ENCODE data around the gene SF3A1.
"Not testable (repeated sequence)": the region's sequence is repeated elsewhere in the genome, so short reads cannot be mapped to it uniquely, and the experiment has no call there.

SF3A1 gene, protein sequence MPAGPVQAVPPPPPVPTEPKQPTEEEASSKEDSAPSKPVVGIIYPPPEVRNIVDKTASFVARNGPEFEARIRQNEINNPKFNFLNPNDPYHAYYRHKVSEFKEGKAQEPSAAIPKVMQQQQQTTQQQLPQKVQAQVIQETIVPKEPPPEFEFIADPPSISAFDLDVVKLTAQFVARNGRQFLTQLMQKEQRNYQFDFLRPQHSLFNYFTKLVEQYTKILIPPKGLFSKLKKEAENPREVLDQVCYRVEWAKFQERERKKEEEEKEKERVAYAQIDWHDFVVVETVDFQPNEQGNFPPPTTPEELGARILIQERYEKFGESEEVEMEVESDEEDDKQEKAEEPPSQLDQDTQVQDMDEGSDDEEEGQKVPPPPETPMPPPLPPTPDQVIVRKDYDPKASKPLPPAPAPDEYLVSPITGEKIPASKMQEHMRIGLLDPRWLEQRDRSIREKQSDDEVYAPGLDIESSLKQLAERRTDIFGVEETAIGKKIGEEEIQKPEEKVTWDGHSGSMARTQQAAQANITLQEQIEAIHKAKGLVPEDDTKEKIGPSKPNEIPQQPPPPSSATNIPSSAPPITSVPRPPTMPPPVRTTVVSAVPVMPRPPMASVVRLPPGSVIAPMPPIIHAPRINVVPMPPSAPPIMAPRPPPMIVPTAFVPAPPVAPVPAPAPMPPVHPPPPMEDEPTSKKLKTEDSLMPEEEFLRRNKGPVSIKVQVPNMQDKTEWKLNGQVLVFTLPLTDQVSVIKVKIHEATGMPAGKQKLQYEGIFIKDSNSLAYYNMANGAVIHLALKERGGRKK

DNA sequence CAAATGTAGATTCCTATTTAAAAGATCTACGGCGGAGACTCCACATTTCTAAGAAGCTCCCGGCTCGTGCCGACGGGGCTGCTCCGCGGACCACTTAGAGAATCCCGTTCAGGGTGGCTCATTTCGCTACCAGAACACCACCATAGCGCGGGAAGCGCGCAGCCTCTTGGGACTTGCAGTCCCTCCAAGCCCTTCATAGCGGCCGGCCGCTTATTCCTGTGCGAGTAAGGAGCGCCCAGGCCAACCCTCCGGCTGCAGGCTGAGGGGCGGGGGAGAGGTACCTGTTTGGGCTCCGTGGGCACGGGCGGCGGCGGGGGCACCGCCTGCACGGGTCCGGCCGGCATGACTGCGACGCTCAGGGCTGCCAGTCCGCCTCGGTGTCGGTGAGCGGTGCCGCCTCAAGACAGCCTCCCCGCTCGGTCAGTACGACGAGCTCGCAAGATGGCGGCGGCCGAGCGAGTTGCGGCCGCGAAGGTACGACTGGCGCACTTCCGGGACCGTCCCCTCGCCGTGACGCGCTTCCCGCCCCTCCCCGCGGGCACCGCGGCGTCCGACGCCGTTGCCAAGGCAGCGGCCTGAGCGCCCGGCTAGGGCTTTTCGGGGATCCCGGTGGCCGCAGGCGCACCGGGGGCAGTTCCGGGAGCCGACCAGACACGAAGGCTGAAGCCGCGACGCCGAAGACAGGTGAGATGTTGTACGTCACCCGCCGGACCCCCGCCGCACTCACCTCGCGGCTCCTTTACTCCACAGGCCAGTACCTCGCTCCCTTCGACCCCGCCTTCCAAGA, at the start of gene SF3A1, which contains the start of gene CCDC157:
Gene SF3A1 (minus strand): TSS at position 446 of the 787 bp plus-strand sequence. CDS start 102 bp downstream, at position 344.
Gene CCDC157 (plus strand): TSS at position 559 of the 787 bp plus-strand sequence. CDS start 8,994 bp downstream, outside the sequence.
- H3K9me3 Mint-ChIP-seq (ENCODE audit: low read depth): no peaks in the 10 kb centered on the region
- peak within 1 kb of the TSS; percentile 94 for H3K27ac Mint-ChIP-seq
- H3K4me1 Mint-ChIP-seq (ENCODE audit: low read depth): peaks cover 52% of the 10 kb centered on the region
- no peaks in the 10 kb centered on the region for H3K27me3 Mint-ChIP-seq
- H3K36me3 Mint-ChIP-seq: peaks cover 7% of the 10 kb centered on the region
- peak within 1 kb of the TSS; percentile 98 for H3K4me3 Mint-ChIP-seq

DNA sequence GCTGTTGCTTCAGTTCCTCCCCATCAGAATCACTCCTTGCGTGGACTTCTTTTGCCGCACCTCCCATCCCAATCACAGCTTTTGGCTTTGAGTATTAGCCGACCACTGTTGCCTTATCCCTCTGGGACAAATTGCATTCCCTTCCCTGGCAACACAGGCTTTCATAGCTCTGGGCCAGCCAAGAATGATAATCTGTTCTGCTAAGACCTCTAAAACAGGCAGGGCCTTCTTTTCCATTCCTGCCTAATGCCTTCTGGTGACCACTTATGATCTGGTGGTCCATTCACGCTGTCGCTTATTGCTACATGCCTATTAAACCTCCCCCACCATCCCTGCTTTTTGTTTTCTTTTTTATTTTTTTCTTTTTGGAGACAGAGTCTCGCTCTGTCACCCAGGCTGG, 49.7 kb upstream of the SF3A1 start:
- Mint-ChIP-seq H3K36me3 (peaks cover 2% of the 10 kb centered on the region), H3K27me3 (no peaks in the 10 kb centered on the region), H3K4me1 (ENCODE audit: low read depth) (peaks cover 6% of the 10 kb centered on the region), H3K4me3 (no peak overlapping the region), H3K27ac (no peak overlapping the region), H3K9me3 (ENCODE audit: low read depth) (no peaks in the 10 kb centered on the region)

DNA sequence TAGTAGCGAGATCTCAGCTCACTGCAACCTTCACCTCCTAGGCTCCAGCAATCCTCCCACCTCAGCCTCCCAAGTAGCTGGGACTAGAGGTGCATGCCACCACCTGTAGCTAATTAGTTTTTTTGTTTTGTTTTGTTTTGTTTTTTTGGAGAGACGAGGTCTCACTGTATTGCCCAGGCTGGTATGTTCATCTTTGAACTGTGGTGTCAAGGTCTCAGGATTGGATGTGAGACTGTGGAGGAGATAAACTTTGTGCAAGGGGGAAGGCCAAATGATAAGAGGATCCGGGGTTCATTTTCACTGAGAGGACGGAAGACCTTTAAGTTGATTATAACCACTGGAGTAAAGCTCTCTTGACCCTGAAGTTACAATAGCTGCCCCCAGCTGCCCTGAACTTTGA, 49.0 kb upstream of the SF3A1 start:
- H3K27me3 Mint-ChIP-seq: no peaks in the 10 kb centered on the region
- peaks cover 2% of the 10 kb centered on the region for H3K36me3 Mint-ChIP-seq
- no peak overlapping the region for H3K27ac Mint-ChIP-seq
- H3K4me1 Mint-ChIP-seq (ENCODE audit: low read depth): no peaks in the 10 kb centered on the region
- H3K9me3 Mint-ChIP-seq (ENCODE audit: low read depth): no peaks in the 10 kb centered on the region
- no peak overlapping the region for H3K4me3 Mint-ChIP-seq

DNA sequence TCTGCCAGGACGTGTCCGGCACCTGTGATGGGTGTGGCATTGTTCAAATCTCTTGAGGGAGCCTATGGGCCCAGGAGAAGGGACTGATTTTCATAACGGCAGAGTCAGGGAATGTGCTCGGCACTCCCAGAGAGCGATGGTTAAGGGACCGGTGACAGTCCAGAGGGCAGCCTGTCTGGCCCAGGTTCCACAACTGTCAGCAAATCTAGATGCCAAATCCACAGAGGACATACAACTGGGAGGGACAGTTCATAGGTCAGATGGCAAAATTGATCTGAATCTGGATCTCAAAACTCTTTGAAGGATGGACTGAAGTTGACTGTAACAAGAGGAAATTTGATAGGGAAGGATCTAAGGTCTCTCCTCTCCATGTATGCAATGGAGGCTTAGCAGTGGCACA, 47.6 kb upstream of the SF3A1 start:
- H3K27ac Mint-ChIP-seq: no peak overlapping the region
- H3K9me3 Mint-ChIP-seq (ENCODE audit: low read depth): no peaks in the 10 kb centered on the region
- no peak overlapping the region for H3K4me3 Mint-ChIP-seq
- H3K36me3 Mint-ChIP-seq: peaks cover 2% of the 10 kb centered on the region
- H3K4me1 Mint-ChIP-seq (ENCODE audit: low read depth): peaks cover 1% of the 10 kb centered on the region
- no peaks in the 10 kb centered on the region for H3K27me3 Mint-ChIP-seq

DNA sequence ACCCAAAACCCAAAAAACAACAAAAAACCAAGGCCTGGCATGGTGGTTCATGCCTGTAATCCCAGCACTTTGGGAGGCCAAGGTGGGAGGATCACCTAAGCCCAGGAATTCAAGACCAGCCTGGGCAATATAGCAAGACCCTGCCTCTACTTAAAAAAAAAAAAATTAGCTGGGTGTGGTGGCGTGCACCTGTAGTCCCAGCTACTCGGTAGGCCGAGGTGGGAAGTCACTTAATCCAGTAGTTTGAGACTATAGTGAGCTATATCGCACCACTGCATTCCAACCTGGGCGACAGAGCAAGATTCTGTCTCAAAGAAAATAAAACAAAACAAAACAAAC, 46.0 kb upstream of the SF3A1 start:
- H3K27ac Mint-ChIP-seq; H3K9me3 Mint-ChIP-seq (ENCODE audit: low read depth); H3K27me3 Mint-ChIP-seq; H3K4me3 Mint-ChIP-seq; H3K36me3 Mint-ChIP-seq: not testable (repeated sequence)
- H3K4me1 Mint-ChIP-seq (ENCODE audit: low read depth): peaks cover 15% of the 10 kb centered on the region

DNA sequence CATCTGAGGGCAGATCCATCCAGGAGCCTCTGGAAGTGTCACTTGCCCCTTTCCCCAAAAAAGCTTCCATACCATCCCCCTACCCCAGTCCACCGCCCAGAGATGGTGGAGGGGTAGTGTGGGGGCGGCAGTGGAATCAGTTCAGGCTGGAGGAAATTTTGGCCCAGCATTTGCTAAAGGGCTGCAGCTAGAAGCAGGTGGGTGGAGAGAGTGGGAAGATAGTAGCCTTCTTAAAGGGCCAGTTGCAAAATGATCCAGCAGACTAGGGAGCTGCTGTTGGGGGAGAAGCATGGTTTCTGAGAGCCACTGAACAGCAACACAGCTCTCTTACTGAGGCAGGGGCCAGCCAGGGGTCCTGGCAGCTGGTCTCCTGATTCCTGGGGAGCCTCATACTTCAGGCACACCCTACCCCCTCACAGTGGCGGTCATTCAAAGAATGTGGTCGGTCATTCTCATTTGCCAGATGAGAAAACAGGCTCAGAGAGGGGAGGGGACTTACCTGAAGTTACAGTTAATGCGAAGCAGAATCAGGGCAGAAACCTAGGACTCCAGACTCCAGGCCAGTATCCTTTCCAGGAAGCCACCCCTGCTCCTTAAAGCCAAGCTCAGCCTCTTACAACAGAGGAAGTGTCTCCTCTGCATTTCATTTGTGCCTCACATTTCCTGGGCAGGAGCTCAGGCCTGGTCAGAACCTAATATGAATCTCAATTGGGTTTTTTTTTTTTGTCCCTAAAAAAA, 45.5 kb upstream of the SF3A1 start:
- Mint-ChIP-seq H3K27ac (peak overlapping the region; percentile 46), H3K27me3 (no peaks in the 10 kb centered on the region), H3K9me3 (ENCODE audit: low read depth) (no peaks in the 10 kb centered on the region), H3K4me1 (ENCODE audit: low read depth) (peaks cover 19% of the 10 kb centered on the region), H3K4me3 (no peak overlapping the region), H3K36me3 (peaks cover 2% of the 10 kb centered on the region)

DNA sequence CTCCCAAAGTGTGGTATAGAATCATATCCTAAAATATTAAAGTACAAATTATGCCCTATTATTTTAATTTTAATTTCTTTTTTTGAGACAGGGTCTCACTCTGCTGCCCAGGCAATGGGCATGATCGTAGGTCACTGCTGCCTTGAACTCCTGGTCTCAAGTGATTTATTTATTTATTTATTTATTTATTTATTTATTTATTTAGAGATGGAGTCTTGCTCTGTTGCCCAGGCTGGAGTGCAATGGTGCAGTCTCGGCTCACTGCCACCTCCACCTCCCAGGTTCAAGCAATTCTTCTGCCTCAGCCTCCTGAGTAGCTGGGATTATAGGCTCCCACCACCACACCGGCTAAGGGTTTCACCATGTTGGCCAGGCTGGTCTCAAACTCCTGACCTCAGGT, 44.3 kb upstream of the SF3A1 start:
- not testable (repeated sequence) for H3K27me3 Mint-ChIP-seq; H3K27ac Mint-ChIP-seq; H3K36me3 Mint-ChIP-seq; H3K4me3 Mint-ChIP-seq; H3K9me3 Mint-ChIP-seq (ENCODE audit: low read depth)
- peaks cover 27% of the 10 kb centered on the region for H3K4me1 Mint-ChIP-seq (ENCODE audit: low read depth)

DNA sequence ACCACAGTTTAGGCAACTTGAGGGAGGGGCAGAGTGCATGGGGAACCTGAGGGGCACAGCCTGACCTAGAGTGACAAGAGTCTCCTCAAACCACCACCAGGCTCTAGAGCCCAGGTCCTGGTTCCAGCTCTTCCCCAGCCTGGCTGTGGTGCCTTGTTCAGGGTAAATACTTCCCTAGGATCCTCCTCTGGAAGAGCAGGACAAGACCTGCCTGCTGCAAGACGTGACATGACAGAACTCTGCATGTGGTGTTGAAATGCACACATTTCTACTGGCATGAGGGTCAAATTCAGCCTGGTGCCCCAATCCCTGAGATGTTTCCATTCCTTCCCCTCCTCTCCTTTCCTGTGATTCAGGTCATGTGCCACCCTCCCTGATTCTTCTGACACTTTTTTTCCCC, 43.5 kb upstream of the SF3A1 start:
- Mint-ChIP-seq H3K27me3 (no peaks in the 10 kb centered on the region), H3K4me1 (ENCODE audit: low read depth) (peaks cover 31% of the 10 kb centered on the region), H3K9me3 (ENCODE audit: low read depth) (no peaks in the 10 kb centered on the region), H3K36me3 (peaks cover 2% of the 10 kb centered on the region), H3K4me3 (no peak overlapping the region), H3K27ac (no peak overlapping the region)

DNA sequence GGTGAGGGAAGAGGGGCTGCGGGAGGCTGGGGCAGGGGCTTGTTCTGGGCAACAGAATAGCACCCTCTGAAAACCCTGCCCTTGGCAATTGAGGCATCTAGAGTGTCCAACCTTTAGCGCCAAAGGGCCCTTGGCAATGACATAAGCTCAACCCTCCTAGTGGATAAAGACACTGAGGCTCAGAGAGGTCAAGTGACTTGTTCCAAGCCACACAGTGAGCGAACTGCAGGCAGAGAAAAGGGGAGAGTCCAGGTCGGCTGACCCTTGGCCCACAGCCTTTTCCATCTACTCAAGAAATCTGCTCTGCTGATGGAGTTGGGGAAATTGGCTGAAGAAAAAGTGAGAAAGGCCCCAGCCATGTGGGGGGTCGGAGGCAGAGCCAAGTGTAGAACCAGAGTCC, 43.0 kb upstream of the SF3A1 start:
- Mint-ChIP-seq H3K4me3 (no peak overlapping the region), H3K9me3 (ENCODE audit: low read depth) (no peaks in the 10 kb centered on the region), H3K27ac (no peak overlapping the region), H3K36me3 (peaks cover 2% of the 10 kb centered on the region), H3K4me1 (ENCODE audit: low read depth) (peaks cover 32% of the 10 kb centered on the region), H3K27me3 (no peaks in the 10 kb centered on the region)

DNA sequence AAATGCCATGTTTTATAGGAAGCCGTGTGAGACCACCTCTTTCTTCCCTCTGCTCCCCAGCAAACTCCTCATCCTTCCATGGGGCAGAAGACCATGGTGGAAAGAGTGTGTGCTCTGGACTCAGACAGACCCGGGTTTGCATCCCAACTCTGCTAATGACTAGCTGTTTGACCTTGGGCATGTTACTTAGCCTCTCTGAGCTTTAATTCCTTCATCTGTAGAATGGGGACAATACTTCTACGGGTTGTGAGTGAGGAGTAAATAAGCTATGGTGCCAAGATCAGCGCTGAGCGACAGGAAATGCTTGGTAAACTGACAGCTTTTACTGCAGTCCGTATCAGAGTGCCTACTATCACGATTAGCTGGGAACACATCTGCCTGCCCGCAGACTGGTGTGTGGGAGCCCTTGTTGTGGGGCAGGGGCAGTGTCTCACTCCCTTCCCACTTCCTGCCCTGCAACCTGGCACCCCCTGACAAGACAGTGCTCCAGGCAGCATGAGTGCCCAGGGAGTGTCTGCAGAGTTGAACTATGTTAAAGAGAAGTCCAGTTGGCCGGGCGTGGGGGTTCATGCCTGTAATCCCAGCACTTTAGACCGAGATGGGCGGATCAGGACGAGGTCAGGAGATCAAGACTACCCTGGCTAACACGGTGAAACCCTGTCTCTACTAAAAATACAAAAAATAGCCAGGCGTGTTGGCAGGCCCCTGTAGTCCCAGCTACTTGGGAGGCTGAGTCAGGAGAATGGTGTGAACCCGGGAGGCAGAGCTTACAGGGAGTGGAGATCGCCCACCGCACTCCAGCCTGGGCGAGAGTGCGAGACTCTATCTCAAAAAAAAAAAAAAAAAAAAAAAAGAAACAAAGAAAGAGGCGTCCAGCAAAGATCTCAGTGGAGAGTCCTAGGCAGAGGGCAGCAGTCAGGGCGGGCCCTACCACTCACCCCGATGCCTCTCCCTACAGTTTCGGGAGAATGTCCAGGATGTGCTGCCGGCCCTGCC, 42.3 kb upstream of the SF3A1 start:
- H3K9me3 Mint-ChIP-seq (ENCODE audit: low read depth): no peaks in the 10 kb centered on the region
- H3K4me1 Mint-ChIP-seq (ENCODE audit: low read depth): peaks cover 33% of the 10 kb centered on the region
- peak overlapping the region; percentile 89 for H3K4me3 Mint-ChIP-seq
- peaks cover under 1% of the 10 kb centered on the region for H3K36me3 Mint-ChIP-seq
- H3K27ac Mint-ChIP-seq: peak overlapping the region; percentile 61
- no peaks in the 10 kb centered on the region for H3K27me3 Mint-ChIP-seq

DNA sequence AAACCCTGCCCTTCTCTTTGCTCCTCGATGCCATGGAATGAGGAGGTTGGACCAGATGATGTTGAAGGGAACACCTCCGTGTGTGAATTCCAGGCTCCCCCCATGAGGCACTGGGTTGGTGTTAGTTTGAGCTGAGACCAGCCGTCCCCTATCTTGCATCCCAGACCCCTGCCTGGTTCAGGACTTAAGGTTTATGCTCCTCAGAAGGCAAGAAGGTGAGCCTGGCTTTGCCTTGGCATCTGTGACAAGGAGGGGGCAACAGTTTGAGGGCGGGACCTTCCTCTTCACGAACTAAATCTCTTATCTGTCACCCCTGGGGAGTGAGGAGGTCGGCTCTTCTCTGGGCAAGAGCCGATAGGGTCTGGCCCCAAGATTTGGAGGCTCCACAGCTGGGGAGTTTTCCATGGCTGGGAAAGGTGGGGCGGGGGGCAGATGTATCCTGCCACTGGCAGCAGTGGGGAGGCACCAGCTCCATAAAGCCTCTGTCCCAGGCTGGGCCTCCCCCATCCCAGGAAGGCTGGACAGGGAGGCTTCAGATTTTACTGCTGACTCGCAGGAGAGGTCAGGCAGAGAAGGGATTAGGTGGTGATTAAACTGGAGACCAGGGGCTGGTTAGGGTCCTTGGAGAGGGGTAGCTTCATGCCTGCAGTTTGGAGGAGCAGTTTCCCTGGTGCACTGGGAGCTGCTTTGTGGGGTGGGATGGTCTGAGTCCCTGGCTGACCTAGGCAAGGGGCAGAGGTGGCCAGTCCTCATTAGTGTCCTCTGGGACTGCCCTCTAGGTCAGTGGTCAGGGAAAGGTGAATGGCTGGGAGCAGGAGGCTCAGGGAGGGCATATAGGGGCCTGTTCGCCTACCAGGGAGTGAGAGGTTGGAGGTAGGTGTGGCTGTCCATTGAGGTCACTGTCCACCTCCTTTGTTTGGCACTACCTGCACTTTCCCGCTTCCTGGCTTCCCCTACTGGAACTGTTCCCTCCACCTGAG, 41.3 kb upstream of the SF3A1 start:
- peak overlapping the region; percentile 89 for H3K4me3 Mint-ChIP-seq
- H3K9me3 Mint-ChIP-seq (ENCODE audit: low read depth): no peaks in the 10 kb centered on the region
- peak overlapping the region; percentile 61 for H3K27ac Mint-ChIP-seq
- H3K27me3 Mint-ChIP-seq: no peaks in the 10 kb centered on the region
- H3K36me3 Mint-ChIP-seq: no peaks in the 10 kb centered on the region
- peaks cover 40% of the 10 kb centered on the region for H3K4me1 Mint-ChIP-seq (ENCODE audit: low read depth)

DNA sequence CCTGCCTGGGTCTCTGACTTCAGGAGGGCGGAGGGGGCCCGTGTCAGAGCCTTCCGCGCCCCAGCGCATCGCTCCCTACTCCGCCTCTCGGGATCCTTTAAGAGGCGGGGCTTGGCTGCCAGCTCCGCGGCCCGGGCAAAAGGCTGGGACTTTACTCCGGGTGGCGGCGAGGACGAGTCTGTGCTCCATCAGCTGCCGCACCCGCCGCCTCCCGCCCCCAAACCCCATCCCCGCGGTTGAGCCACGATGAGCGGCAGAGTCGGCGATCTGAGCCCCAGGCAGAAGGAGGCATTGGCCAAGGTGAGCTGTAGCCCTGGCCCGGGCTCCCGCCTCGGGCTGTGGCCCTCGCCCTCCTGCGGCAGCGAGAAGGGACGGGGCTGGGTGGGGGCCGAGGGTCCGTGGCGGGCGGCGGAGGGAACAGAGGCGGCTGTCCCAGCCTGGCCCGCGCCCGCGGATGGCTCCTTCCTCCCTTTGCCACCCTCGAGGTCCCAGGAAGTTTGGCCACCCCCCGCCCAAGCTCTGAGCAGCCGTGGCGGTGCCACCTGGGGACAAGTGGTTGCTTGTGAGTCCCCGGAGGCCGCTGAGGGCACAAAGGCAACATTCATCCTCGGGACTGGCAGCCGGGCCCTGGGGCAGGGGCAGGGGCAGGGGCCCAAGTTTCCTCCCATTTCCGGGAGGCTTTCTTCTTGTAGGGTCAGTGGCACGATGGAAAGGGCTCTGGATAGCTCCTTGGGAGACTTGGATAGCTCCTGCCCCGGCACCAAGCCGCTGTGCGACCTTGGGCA, 40.4 kb upstream of the SF3A1 start, which contains the start of gene SEC14L2:
Gene SEC14L2 (plus strand): TSS at position 148 of the 785 bp plus-strand sequence. CDS start 99 bp downstream, at position 247.
- H3K9me3 Mint-ChIP-seq (ENCODE audit: low read depth): no peaks in the 10 kb centered on the region

More for the DNA sequence above, 40.4 kb upstream of the SF3A1 start, which contains the start of gene SEC14L2:
- Mint-ChIP-seq H3K4me3 (peak within 1 kb of the TSS; percentile 89), H3K36me3 (no peaks in the 10 kb centered on the region), H3K4me1 (ENCODE audit: low read depth) (peaks cover 48% of the 10 kb centered on the region), H3K27ac (peak within 1 kb of the TSS; percentile 61), H3K27me3 (no peaks in the 10 kb centered on the region)

Measured in activated naive CD8-positive, alpha-beta T cell (primary cell).